HG02588 (cell line): ENCODE results near the gene POC1A.

ENCODE experiments used
- ATAC-seq: cut with Tn5 transposase; IDR thresholded peaks from one replicate; pipeline ENCODE4 v1.9.1; 2021; ENCODE audit warnings: mild to moderate bottlenecking, moderate library complexity; ENCODE audit not compliant: unreplicated experiment

POC1A gene

DNA sequence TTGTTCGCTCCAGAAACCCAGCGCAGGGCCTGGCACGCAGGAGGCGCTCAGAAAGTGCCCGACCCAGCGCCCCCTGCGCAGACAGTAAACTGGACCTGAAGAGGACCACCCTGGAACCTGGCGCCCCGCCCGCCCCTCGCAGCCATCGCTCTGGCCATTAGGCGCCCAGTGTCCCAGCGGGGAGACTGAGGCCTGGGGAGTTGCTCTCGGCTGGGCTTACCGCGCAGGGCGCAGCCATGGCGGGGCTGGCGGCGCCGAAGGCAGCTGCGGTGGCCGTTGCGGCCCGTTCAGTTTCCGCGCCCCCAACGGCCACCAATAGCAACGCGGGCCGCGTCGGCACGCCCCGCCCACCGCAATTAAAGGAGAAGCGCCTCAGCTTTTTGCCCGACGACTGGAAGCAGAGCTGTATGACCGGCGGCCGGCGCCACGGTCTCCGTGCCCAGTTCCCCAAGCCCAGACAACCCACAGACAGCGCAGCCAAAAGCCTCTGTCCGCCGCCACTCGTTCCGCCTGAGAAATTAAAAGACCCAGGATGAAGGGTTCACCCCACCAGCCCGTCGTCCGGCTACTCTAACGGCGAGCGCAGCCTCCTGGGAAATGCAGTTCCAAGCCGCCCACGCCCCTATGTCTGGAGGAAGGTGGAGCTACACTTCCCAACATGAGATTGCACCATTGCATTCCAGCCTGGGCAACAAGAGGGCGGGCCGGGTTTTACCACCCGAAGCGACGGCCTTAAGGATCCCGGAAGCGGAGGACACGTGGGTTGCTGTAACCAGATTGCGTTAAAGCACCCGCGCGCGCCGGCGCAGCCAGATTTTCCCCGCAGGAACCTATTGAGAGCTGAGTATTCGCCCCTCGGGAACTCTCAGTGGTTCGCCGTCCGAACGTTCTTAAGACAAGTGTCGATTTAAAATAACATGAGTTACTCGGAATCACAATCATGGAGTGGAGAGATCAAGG, at the start of gene POC1A:
Gene POC1A (minus strand): TSS at position 289 of the 960 bp plus-strand sequence. CDS start 51 bp downstream, at position 238.
- ATAC-seq: peak; percentile 74

DNA sequence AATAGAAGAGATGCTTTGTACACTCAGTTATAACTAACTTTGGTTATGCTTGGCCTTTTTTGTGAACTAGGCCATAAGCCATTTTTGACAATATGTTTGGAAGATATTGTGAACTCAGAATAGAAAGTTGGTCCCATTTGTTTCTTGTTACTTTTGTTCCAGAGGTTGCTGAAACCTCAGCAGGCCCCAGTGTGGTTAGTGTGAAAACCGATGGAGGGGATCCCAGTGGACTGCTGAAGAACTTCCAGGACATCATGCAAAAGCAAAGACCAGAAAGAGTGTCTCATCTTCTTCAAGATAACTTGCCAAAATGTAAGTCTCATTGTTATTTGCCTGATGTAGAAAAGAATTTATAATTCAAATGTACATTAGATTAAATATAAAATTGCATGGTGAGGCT, 49.5 kb upstream of the POC1A start:
- ATAC-seq: no peak

DNA sequence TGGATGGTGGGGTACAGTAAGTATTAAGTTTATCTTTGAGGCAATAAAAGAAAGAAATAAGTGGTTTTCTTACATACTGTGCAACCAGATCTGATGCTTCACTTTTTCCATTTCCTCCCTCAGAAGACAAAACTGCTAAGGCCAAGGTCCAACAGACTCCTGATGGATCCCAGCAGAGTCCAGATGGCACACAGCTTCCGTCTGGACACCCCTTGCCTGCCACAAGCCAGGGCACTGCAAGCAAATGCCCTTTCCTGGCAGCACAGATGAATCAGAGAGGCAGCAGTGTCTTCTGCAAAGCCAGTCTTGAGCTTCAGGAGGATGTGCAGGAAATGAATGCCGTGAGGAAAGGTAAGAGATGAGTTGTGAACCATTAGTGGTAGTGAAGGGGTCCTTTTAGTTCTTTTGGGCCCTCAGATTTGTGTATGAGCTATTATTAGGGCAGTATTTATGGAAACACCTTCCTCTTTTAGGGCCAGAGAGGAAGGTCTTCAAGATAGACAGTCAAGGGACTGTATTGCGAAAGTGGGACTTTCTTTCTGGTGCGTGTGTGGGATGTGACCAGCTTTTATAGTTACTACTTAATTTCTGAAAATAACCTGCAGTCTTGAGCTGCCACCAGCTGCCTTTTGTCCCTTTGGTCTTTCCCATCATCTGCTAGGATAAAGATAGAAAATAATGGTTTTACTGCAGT, 48.3 kb upstream of the POC1A start:
- no peak for ATAC-seq

DNA sequence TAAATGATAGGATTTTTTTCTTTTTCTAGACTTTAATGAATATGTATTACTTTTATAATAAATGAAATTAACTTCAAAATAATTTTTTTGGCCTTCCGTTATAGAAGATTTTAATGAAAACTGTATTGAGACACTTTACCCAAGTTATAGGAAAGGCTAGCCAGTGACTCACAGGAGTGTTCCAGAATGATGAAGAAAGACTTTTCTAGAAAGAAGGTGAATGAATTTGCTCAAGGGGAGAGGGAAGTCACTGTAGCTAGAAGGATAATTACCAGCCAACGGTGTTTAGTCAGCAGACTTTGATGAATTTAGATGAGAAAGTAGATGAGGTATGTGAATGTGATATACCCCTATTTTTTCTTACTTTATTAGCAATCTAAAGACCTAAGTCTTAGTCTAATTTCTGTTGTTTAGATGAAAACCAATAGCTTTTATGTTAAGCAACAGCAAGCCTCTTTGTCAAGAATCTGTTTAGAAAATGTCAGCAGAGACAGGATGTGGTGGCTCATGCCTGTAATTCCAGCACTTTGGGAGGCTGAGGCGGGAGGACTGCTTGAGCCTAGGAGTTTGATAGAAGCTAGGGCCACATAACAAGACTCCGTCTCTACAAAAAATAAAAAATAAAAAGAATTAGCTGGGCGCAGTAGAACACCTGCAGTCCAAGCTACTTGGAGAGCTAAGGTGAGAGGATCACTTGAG, 46.9 kb upstream of the POC1A start:
- ATAC-seq: no peak

DNA sequence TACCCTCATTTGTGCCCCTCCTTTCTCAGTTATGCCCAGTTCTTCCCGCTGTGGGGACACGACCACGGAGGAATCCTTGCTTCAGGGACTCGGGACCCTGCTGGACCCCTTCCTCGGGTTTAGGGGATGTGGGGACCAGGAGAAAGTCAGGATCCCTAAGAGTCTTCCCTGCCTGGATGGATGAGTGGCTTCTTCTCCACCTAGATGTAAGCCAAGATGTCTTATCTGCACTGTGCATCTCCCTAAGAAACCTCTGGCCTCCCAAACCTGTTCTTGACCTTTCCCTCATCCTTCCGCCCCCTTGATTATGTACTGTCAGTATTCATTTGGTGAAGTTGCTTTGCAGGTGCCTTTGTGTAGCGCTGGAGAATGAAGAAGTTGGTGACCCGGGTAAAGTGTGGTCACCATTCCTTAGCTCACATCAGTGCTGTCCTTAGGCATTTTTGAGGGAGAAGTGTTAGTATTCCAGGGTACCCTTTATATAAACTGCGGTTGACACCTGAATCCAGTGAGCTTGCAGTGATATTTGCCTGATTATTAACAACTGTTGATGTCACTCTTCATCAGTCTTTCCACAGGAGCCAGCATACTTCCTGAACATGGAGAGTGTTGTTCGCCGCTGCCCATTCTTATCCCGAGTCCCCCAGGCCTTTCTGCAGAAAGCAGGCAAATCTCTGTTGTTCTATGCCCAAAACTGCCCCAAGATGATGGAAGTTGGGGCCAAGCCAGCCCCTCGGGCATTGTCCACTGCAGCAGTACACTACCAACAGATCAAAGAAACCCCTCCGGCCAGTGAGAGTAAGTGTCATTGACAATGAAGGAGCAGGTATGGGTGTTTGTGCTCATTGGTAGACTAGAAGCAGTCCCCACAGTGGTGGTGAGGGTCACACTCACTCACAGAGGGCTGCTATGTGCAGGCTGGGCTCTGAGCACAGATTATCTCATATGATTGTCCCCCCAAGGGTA, 44.7 kb upstream of the POC1A start:
- ATAC-seq: no peak

DNA sequence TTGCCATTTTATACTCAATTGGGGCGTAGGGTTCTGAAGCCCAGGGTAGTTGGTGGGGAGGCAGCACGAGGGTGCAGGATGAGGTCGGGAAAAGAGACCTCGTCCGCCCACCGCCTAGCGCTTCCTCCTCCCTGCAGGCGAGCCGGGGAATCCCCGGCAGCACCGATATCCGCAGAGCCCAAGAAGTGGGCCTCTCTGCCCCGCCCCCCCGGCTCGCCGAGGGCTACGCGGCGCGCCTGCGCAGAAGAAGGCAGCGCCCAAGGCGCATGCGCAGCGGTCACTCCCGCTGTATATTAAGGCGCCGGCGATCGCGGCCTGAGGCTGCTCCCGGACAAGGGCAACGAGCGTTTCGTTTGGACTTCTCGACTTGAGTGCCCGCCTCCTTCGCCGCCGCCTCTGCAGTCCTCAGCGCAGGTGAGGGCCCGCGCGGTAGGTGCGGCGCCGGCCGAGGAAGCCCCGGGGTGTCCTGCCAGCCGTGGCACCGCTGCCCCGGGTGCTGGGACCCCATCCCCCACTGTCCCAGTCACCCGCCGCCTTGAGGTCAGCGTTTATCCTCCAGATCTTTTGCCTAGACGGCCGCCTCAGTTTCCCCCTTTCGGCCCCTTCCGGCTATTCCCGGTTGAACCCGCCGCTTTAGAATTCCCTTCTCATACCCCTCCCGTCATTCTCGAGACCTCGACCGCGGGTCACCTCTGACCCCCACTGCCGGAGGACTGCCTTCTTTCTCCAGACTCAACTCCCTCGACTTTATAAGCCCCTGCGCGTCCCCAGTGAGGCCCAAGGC, 43.8 kb upstream of the POC1A start, which contains the start of gene ALAS1:
Gene ALAS1 (plus strand): TSS at position 319 of the 784 bp plus-strand sequence. CDS start 1,082 bp downstream, outside the sequence.
- ATAC-seq: peak; percentile 78

DNA sequence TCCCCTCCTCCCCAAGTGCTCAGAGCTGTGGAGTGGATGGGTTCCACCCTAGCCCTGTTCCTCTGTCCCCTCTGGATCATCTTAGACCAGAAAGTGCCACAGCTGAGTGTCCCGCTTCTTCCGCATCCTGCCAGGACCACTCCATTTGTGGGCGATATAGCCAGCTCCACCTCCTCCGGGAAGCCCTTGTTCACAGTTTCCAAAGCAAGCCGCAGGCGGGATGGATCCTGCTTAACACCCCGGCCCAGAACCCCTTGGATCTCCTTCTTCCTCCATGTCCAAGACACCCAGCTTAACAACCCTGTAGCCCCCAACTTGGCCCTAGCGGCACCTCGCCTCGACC, 43.2 kb upstream of the POC1A start:
- no peak for ATAC-seq

DNA sequence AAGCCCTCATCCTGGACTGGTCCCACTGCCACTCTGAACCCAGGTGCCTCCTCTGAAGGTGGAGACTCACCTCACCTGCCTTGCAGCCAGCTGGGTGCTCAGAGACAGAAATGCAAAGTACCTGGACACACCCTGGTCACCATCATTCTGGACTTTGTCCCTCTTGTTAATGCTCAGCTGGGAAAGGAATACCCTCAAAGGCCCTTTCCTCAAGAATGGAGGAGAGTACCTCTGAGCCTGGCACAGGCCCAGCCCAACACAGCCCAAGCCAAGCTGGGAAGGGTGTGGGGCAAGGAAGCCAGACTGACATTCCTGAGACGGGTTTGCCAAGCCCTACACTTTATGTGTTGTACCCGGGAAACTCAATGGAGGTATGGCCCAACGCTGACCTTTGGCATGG, 42.8 kb upstream of the POC1A start:
- no peak for ATAC-seq

DNA sequence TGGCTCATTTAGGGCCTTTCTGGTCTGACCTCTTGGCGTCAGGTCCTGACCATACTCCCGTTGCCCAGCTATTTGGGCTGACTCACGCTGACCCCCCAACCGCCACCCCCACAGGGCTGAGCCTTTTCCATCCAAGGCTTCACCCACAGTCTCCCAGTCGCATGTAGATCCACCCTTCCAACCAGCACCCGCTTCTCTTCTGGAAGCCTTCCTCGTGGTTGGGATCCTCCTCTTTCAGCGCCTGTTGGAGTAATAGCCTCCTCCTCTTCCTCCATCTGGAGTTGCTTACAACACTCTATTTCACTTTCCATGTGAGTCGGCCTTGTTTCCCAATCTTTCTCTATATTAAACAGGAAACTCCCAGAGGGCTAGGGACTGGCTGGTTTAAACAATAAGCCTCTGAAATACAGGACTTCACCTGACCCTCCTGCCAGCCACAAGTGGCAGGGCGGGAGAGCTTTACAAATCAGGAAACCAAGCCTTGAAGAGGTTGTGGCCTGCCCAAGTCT, 41.7 kb upstream of the POC1A start:
- no peak for ATAC-seq

DNA sequence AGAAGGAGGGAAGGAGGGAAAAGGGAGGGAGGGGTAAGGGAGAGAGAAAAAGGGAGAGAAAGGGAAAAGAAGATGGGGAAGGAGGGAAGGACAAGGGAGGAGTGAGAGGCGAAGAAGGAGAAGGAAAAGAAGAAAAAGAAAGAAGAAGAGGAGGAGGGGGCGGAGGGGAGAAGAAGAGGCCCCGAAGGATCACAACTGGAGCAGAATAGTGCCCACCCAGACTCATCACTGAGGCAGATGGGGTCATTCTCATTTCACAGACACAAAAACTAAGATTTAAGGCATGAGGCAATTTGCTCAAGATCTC, 41.0 kb upstream of the POC1A start:
- no peak for ATAC-seq

DNA sequence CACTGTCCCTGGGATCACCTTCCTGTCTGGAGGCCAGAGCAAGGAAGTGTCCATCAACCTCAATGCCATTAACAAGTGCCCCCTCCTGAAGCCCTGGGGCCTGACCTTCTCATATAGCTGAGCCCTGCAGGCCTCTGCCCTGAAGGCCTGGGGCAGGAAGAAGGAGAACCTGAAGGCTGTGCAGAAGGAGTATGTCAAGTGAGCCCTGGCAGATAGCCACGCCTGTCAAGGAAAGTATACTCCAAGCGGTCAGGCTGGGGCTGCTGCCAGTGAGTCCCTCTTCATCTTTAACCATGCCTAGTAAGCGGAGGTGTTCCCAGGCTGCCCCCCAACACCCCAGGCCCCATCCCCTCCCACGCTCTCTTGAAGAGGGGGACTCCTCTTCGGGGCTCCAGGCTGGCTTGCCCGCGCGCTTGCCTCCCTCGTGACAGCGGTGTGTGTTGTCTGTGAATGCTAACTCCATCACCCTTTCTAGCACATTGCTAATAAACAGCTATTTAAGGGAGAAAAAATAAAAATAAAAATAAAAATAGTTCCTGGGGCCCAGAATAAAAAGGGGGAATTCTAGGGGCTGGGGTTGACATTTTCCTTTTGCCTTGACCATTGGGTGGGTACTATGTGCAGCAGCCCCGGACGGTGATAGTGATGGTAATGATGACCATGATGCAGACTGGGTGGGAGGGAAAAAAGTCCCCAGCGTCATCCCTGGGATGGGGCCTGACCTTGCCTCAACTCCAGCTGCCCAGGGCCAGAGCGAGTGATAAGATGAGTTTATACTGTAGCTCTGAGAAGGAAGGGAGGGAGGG, 40.5 kb upstream of the POC1A start:
- no peak for ATAC-seq

DNA sequence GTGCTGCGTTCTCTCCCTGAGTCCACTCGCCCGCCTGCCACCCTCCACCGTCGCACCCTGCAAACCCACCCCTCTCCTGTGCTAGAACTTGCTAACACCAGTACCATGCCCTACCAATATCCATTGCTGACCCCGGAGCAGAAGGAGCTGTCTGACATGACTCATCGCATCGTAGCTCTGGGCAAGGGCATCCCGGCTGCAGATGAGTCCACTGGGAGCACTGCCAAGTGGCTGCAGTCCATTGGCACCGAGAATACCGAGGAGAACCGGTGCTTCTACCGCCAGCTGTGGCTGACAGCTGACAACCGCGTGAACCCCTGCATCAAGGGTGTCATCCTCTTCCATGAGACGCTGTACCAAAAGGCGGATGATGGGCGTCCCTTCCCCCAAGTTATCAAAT, 38.8 kb upstream of the POC1A start:
- ATAC-seq: no peak

DNA sequence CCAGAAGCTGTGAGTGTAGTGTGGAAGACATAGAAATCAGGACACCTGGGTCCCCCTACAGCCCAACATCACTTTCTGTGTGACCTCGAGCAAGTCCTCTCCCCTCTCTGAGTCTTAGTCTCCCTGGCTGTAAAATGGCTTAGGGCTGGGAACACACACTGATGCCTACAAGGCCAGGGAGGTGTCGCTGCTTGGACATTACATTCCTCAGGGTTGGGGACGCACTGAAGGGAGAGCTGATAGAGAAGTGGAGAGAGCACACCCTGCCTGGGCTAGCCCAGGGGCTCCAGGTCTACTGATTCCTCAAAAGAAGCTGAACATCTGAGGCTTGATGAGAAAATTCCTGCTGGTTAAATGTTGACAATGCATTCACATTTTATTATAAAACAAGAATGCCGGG, 37.4 kb upstream of the POC1A start:
- no peak for ATAC-seq

DNA sequence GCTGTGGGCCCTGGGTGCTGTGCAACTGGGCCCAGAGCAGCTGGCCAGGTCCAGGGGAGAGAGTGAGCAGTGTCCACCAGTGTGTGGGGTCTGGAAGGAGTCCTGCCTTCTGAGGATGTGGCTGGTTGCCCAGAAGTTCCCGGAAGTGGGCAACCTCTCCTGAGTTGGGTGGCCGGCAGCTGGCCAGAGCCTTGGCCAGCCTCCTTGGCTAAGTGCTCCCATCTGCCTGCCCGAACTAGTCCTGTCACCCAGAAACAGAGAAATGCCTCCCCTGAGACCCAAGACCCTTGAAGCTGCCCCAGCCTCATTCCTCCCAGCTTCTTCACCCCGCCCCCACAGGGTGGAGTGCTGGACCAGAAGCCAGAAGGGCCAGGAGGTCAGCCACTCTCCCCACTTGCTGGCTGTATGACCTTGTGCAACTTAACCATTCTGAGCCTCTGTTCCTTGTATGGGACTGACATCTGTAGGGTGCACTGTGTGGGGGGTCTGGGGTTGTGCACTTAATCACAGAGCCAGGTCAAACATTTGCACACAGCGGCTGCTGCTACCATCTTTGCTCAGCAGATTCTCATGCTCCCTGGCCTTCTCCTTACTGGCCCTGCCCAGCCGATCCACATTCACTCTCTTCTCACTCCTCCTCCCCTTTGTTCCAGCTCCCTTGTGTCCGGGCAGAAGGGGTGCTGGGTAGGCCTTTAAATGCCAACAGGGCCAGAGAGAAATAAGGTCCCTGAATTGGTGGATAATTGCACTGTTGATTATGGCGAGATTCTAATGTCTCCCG, 36.3 kb upstream of the POC1A start:
- ATAC-seq: no peak

DNA sequence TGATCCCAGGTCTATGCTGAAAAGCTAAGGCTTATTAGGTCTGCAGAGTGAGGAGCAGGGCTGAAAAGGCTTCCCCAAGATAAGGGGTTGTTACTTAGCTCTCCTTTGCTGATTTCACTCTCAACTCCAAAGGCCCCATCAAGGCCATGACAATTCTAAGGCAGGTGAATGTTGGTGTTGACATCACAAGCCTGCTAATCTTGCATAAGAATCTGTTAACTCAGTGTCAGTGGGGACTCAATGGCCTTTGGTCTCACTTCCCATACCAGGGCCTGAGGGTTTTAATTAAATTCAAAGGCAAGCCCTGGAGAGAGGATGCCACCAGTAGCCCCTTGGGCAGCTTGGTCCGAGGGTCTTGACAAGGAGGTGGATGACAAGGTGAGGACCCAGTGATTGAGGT, 34.3 kb upstream of the POC1A start:
- ATAC-seq: no peak

DNA sequence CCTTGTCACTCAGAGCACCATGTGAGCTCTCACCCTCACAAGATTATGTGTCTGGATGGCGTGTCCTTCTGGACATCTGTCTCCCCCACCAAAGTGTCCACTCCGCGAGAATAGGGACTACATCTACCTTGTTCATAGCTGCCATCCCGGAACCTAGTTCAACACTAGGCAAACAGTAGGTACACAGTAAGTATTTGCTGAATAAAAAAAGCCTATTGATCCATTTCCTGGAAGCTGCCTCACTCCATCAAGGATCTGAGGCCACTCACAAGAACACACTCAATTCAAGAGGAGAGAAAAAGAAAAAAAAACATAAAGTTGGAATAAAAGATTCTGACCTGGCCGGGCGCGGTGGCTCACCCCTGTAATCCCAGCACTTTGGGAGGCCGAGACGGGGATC, 32.5 kb upstream of the POC1A start:
- ATAC-seq: no peak

DNA sequence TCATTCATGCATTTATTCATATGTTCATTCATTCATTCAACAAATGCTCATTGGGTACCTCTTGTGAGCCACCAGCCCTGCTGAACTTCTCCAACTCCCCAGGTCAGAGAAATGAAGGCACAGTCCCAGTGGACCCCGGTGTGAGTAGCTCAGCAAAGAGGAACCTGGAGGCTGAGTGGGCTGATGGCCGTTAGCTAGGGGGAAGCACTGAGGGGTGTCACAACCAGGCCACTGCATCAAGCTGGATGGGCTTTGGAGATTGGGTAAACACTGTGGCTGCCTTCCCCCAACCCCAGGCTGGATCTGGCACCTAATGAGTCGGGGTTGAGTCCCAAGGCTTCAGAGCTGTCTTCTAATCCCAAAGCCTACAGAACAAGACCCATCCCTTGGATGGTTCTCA, 31.6 kb upstream of the POC1A start:
- ATAC-seq: no peak

DNA sequence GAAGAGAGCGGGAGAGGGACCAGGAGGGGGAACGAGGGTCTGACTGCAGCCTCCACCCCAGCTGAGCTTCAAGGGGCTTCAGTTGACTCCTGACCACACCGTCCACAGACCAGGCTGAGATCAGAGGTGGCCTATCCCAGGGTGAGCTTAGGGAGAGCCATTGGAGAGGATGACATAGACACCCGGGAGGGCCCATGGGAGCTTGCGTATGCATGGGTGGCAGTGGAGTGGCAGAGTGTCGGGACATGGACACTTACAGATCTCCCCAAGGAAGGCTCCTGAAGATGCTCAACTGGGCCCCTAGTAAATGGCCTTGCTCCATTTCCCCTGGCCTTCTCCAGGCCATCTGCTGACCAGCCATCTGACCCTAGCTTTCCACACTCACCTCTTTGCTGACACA, 31.1 kb upstream of the POC1A start:
- ATAC-seq: no peak
